ENCODE data around the gene WDR83. TPM values are rescaled to one million over a fixed set of nuclear protein-coding genes. Genes with fewer than 3 reads are reported as not detected.
A peak's percentile ranks its signal among the peaks of the same experiment; 100 is the strongest.

The WDR83 gene
- total RNA-seq, 1 donor from 2014 or later: 11.0 TPM

DNA sequence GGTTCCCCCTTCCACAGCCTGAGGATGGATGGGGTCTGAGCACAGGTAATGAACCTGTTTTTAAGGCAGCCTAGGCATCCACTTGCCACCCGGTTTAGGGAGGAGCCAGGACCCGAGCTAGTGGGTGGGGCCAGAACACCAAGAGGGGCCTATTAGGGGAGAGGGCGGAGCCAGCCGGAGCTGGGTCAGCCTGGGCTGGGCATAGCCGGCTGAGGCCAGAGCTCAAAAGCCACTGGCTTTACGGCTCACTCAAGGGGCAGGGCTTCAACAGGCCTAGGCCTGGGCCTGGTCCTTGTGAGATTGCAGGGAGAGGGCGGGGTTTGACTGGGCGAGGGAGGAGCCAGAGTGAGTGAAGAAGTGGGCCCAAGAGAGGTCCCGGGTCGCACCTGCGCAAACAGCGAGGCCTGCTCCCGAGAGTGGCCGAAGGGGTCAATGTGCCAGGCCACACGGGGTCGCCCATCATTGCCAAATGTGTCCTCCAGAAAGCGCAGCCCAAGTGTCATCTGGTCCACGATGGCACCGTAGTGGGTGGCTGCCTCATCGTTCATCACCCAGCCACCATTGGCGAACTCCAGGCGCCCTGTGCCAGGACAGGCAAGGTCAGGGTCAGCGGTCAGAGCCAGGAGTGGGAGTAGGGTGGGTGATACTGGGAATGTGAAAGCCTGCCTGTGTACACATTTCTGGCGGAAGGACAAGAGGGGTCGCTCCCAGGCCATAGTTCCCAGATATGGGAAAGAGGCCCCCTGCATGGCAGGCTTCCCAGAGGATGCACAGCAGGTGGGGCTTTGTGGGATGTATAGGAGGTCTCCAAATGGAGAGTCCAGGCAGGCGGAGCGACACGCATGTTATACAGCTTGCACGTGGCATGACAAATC is 2.0 kb upstream of the WDR83 start:
- H3K27me3 Mint-ChIP-seq (ENCODE audit: insufficient read depth, low read depth): peaks cover 9% of the 10 kb centered on the region
- no peak overlapping the region for H3K4me2 ChIP-seq
- peaks cover 30% of the 10 kb centered on the region for H3K4me1 Mint-ChIP-seq
- peak; percentile 77 for DNase-seq (ENCODE audit: low spot score)
- no peak overlapping the region for H3K27ac ChIP-seq
- no peak overlapping the region for H3K4me3 ChIP-seq
- H3K9me3 ChIP-seq (ENCODE audit: low read depth): no peaks in the 10 kb centered on the region
- H4K20me1 ChIP-seq (ENCODE audit: low read depth): no peaks in the 10 kb centered on the region
- H3K27ac Mint-ChIP-seq: no peak overlapping the region
- no peak overlapping the region for H2AFZ ChIP-seq (replicated peaks)
- peaks cover 7% of the 10 kb centered on the region for H3K4me1 ChIP-seq
- no peaks in the 10 kb centered on the region for H3K27me3 ChIP-seq
- no peak overlapping the region for H3K9ac ChIP-seq
- TF ChIP-seq EZH2phosphoT487 (IDR thresholded peaks at IDR 0.05) (no peak), EZH2 (IDR thresholded peaks at IDR 0.05) (no peak)
- TF ChIP-seq, protein P1, sequence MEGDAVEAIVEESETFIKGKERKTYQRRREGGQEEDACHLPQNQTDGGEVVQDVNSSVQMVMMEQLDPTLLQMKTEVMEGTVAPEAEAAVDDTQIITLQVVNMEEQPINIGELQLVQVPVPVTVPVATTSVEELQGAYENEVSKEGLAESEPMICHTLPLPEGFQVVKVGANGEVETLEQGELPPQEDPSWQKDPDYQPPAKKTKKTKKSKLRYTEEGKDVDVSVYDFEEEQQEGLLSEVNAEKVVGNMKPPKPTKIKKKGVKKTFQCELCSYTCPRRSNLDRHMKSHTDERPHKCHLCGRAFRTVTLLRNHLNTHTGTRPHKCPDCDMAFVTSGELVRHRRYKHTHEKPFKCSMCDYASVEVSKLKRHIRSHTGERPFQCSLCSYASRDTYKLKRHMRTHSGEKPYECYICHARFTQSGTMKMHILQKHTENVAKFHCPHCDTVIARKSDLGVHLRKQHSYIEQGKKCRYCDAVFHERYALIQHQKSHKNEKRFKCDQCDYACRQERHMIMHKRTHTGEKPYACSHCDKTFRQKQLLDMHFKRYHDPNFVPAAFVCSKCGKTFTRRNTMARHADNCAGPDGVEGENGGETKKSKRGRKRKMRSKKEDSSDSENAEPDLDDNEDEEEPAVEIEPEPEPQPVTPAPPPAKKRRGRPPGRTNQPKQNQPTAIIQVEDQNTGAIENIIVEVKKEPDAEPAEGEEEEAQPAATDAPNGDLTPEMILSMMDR (IDR thresholded peaks at IDR 0.05): no peak
- no peaks in the 10 kb centered on the region for H3K36me3 ChIP-seq
- H3K9me3 Mint-ChIP-seq: no peaks in the 10 kb centered on the region
- peaks cover 8% of the 10 kb centered on the region for H3K36me3 Mint-ChIP-seq
- peaks cover 33% of the 10 kb centered on the region for H3K79me2 ChIP-seq (ENCODE audit: low read depth)
- H3K4me3 Mint-ChIP-seq: peak overlapping the region; percentile 35
- peaks cover 17% of the 10 kb centered on the region for H3F3A ChIP-seq (ENCODE audit: low read depth)

DNA sequence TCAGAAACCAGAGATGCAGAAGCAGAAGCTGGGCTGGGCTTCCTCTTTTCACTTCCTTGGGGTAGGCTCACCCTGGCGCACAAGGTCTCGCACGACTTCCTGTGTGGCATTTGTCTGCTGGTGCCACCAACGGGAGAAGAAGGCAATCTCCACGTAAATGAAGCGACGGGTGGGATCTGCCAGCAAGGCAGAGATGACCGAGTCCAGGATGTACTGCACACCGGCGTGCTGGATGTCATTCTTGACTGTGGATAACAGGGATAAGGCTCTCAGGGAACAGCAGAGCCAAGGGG is 1.4 kb upstream of the WDR83 start:
- no peak overlapping the region for H3K27ac ChIP-seq
- TF ChIP-seq EZH2 (IDR thresholded peaks at IDR 0.05) (no peak), EZH2phosphoT487 (IDR thresholded peaks at IDR 0.05) (no peak)
- TF ChIP-seq, protein P1 (IDR thresholded peaks at IDR 0.05): no peak
- H3K27me3 ChIP-seq: no peaks in the 10 kb centered on the region
- H3K9ac ChIP-seq: no peak overlapping the region
- H3K4me3 ChIP-seq: no peak overlapping the region
- H3K9me3 ChIP-seq (ENCODE audit: low read depth): no peaks in the 10 kb centered on the region
- Mint-ChIP-seq H3K36me3 (peaks cover 5% of the 10 kb centered on the region), H3K9me3 (no peaks in the 10 kb centered on the region), H3K4me3 (peak overlapping the region; percentile 35), H3K4me1 (peaks cover 30% of the 10 kb centered on the region), H3K27ac (no peak overlapping the region), H3K27me3 (ENCODE audit: insufficient read depth, low read depth) (peaks cover 9% of the 10 kb centered on the region)
- H3K4me2 ChIP-seq: no peak overlapping the region
- H3K79me2 ChIP-seq (ENCODE audit: low read depth): peaks cover 37% of the 10 kb centered on the region
- H3K36me3 ChIP-seq: no peaks in the 10 kb centered on the region
- no peak overlapping the region for H2AFZ ChIP-seq (replicated peaks)
- no peak for DNase-seq (ENCODE audit: low spot score)
- peaks cover 7% of the 10 kb centered on the region for H3K4me1 ChIP-seq
- no peaks in the 10 kb centered on the region for H4K20me1 ChIP-seq (ENCODE audit: low read depth)
- peaks cover 20% of the 10 kb centered on the region for H3F3A ChIP-seq (ENCODE audit: low read depth)

DNA sequence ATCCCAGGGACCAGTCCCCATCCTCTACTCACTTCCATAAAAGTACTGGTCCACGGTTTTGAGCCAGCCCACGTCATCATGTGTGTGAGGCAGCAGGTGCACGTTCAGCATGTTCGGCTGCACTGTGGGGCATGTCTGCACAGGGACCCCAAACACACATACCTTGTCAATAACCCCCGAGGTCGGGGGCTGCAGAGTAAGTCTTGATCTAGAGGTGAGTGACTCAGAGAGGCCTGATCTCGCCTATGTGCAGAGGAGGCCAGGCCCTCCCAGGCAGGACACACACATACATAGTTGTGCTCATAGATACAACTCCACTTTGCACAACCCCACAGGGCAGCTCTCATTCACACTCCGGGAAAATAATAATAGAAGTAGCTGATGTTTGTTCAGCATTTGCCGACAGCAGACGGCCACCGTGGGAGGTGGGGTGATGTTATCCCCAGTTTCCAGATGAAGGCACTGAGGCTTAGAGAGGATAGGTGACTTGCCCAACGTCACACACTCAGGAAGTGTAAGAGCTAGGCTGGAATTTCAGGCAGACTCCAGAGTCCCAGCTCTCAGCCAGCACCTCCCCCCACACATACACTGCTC is 839 bp upstream of the WDR83 start:
- Histone ChIP-seq H3K79me2 (ENCODE audit: low read depth) (peaks cover 41% of the 10 kb centered on the region), H2AFZ (replicated peaks) (peak overlapping the region; percentile 11), H4K20me1 (ENCODE audit: low read depth) (no peaks in the 10 kb centered on the region), H3K27me3 (no peaks in the 10 kb centered on the region), H3K4me2 (peak overlapping the region; percentile 87), H3K9ac (peak overlapping the region; percentile 75), H3K9me3 (ENCODE audit: low read depth) (no peaks in the 10 kb centered on the region), H3K27ac (no peak overlapping the region), H3K4me3 (peak overlapping the region; percentile 87), H3F3A (ENCODE audit: low read depth) (peaks cover 20% of the 10 kb centered on the region), H3K36me3 (no peaks in the 10 kb centered on the region), H3K4me1 (peaks cover 7% of the 10 kb centered on the region)
- H3K4me1 Mint-ChIP-seq: peaks cover 30% of the 10 kb centered on the region
- TF ChIP-seq EZH2phosphoT487 (IDR thresholded peaks at IDR 0.05) (no peak), EZH2 (IDR thresholded peaks at IDR 0.05) (no peak)
- TF ChIP-seq, protein P1 (IDR thresholded peaks at IDR 0.05): no peak
- H3K27me3 Mint-ChIP-seq (ENCODE audit: insufficient read depth, low read depth): peaks cover 9% of the 10 kb centered on the region
- H3K36me3 Mint-ChIP-seq: peaks cover 5% of the 10 kb centered on the region
- no peak for DNase-seq (ENCODE audit: low spot score)
- H3K27ac Mint-ChIP-seq: no peak overlapping the region
- H3K9me3 Mint-ChIP-seq: no peaks in the 10 kb centered on the region
- peak overlapping the region; percentile 97 for H3K4me3 Mint-ChIP-seq
